ENCODE measurements around the gene TBC1D17.
A peak's percentile ranks its signal among the peaks of the same experiment; 100 is the strongest.

Gene TBC1D17

DNA sequence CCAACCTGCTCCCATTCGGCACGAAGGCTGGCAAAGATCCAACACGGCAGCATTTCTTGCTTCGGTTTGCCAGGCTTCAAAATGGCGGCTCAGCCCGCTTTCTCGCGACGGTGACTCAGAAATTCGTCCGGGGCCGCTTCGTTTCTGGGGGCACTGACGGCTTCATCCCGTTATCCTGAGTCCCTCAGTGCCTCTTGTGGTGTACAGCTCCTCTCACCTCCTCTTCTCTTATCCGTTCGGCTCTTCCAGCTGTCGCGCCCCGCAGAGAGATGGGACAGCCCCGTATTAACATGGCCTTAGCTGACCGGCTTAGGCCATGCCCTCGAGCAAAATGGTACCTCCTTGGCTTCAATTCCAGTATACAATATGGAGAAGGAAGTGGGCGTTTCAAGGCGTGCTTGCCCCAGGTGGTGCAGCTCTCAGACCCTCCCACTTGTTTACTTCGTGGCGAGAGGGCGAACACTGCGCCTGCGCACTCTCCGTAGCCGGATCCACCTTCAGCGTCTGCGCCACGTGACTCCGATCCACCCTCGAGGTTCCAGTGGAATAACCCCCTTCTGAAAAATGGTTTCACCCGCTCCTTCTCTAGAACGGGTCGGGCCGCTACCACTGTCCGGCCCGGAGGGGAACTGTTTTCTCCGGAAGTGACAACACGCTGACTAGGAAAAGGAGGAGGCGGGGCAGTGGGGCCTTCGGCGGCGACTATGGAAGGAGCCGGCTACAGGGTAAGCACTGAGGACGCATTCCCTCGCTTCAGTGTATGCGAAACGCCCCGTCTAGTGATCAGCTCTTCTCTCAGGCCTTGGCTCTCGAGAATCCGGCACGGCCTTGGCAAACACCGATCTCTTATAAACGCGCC, at the start of gene TBC1D17, which contains the start of gene AKT1S1:
Gene TBC1D17, plus strand, starts transcription at position 683 of the 859 bp plus-strand sequence. Its CDS starts 22 bp downstream, at position 705.
Gene AKT1S1, minus strand, starts transcription at position 336 of the 859 bp plus-strand sequence. CDS start 4,060 bp downstream, outside the sequence.
- peak; percentile 100 for DNase-seq

GRCh38 chr19:49829200-49829599, 48.3 kb upstream of the TBC1D17 start:
- no peak for DNase-seq

- DNase-seq, result no peak
Observed at GRCh38 chr19:49829721-49830120, 47.8 kb upstream of the TBC1D17 start.

DNA sequence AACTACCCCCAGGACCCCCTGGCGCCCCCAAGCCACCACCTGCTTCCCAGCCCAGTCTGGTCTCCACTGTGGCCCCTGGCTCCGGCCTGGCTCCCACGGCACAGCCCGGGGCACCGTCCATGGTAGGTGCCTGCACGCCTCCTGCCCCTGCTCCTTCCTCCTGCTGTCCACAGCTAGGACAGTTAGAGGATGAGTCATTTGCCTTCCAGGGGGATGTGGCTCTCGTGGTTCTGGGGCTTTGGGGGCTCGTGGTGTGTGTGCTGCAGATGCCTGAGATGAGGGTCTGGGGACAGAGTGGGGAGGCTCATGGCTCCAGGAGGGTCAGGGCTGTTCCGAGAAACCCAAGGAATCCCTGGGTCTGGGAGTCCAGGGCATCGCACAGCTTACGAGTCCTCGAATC, 46.7 kb upstream of the TBC1D17 start:
- no peak for DNase-seq

DNA sequence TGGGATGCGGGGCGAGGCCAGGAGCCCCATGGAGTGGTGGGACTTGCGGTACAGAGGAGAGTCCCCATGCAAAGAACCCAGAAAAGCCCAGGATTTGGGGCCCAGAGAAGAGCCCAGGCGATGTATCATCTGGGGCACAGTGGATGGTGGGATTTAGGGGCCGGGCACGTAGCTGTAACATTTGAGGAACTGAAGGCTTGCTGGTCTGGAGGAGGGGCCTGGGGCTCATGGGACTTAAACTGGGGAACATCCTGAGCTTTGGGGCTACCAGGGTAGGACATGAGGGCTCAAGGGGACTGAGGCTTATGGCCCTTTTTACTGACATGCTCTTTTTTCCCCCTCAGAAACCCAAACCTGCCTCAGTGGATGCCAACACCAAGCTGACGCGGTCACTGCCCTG, 45.9 kb upstream of the TBC1D17 start:
- DNase-seq, result no peak

DNA sequence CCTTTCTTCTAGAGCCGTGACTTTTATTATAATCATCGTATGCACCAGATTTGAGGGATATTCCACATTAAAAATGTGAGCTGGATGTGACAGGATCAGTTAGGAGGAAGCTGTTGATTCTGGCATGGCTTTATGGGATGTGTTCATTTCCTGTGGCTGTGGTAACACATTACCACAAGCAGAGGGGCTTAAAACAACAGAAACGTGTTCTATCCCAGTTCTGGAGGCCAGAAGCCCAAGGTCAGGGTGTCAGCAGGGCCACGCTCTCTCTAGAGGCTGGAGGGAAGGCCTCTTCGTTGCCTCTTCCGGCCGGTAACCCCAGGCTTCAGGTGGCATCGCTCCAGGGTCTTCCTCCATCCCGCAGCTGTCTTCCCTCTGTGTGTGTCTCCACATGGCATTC, 44.9 kb upstream of the TBC1D17 start:
- DNase-seq, result no peak

DNA sequence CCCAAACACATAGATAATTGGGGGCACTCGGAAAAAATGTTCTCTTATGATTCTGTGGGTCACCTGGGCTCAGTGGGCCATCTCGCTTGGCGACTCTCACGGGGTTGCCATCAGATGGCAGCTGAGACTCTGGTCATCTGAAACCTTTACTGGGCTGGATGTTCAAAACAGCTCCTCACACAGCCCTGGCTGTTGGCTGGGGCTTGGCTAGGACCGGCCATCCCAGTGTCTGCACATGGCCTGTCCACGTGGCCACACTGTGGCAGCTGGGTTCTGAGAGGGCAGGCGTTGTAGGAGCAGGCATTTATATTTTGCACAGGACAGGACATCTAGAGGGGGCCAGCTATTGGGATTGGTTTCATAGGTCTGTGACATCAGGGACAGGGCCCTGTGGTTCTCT, 43.9 kb upstream of the TBC1D17 start:
- no peak for DNase-seq

- DNase-seq, result no peak
Observed at GRCh38 chr19:49835562-49835961, 41.9 kb upstream of the TBC1D17 start.

DNA sequence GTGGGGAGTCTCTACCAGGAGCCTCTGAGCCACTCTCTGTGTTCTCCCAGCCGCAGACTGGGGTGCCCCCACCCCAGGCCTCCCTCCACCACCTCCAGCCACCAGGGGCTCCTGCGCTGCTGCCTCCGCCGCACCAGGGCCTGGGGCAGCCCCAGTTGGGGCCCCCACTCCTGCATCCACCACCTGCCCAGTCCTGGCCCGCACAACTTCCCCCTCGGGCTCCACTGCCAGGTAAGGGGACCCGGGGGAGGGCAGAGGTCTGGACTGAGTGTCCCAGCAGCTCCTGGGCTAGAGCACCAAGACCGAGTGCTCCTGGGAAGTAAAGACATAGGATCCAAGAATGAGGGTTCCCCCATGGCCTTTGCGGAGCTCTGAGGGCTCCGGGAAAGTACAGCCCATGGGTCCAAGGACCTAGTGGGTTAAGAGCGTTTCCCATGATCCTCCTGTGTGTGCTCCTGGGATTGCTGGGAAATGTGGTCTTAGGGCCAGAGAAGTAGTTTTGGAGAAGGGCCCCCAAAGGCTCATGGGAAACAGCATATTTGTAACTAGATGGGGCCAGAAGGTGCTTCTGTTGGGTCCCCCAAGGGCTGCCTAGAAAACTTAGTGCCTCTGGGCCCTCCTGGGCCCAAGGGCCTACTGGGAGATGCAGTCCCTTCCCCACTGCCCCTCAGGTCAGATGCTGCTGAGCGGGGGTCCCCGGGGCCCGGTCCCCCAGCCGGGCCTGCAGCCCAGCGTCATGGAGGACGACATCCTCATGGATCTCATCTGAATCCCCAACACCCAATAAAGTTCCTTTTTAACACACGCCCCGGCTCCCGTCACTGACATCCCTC, 41.1 kb upstream of the TBC1D17 start:
- no peak for DNase-seq

GRCh38 chr19:49837009-49837310, 40.5 kb upstream of the TBC1D17 start:
- no peak for DNase-seq

DNA sequence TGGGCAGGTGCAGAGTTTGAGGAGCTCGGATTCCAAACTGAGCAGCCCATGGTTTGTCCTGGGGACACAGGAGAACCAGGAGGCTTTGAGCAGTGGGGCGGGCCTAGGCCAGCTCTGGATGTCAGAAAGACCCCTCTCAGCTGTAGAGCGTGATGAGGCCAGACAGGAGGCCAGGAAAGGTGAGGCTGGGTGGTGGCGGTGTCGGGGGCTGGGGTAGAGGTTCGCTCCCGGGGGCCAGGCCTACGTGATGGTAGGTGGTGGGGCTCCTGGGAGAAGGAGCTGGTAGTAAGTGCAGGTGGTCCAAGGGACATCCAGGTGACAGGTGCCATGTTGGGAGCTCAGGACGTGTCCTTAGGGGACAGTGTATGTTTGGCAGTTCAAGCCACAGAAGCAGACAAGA, 40.1 kb upstream of the TBC1D17 start:
- no peak for DNase-seq

DNA sequence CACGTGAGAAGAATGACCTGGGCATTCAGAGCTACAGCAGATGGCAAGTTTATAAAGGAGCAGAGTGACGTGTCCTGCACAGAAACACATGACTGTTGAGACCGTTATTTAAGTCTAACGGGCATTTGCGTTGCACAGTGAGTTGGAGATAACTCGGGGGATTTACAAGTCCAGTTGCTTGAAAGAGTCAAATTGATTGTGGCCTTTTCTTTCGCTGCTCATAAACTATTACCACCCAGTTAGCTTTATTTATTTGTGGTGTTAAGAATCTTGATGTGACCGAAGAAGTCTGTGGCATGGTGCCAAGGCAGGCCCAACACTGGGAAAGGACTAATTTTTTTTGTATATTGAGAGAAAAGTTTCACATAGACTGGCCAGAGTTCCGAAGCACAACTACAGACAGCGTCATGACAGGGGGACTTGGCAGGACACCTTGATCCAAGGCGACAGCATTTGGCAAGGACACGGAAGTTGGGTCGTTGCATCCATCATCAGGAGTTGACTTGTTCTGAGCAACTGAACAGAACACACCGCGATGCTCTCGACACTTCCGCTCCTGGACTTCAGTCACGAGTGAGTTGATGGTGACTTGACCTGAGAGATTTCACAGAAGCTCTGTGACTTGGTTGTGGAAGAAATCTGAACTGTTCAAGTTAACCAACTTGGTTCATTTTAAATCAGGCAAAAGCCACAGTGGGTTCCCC, 38.5 kb upstream of the TBC1D17 start:
- no peak for DNase-seq

GRCh38 chr19:49839713-49840112, 37.8 kb upstream of the TBC1D17 start:
- no peak for DNase-seq

DNA sequence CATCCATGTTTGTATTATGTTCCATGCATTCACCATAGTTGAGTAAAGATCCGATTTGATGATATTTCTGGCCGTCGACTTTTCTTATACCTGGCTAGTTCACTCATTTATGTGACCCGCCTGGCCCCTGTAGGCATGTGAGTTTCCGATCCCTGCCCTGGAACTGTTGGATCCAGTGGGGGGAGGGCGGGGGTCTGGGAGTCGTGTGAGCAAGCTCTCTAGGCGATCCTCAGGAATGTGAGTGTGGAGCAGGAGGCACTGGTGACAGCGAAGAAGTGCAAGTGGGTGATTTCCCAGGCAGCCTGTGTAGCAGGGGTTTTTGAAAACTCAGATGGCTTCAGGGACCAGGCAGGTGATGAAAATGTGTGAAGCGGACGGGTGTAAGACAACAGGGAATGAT, 37.2 kb upstream of the TBC1D17 start:
- DNase-seq, result no peak

- no peak for DNase-seq
Observed at GRCh38 chr19:49840736-49841249, 36.7 kb upstream of the TBC1D17 start.

DNA sequence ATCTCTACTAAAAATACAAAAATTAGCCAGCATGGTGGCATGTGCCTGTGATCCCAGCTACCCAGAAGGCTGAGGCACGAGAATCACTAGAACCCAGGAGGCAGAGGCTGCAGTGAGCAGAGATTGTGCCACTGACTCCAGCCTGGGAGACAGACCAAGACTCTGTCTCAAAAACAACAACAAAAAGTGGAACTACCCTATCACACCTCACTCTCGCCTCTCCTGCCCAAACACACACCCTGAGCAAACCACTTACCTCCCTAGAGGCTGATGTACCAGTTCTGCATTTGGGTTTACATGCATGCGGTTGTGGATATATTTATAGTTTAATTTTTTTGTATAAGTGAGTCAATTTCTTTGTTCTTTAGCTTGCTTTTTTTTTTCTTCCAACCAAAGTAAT, 34.2 kb upstream of the TBC1D17 start:
- no peak for DNase-seq

DNA sequence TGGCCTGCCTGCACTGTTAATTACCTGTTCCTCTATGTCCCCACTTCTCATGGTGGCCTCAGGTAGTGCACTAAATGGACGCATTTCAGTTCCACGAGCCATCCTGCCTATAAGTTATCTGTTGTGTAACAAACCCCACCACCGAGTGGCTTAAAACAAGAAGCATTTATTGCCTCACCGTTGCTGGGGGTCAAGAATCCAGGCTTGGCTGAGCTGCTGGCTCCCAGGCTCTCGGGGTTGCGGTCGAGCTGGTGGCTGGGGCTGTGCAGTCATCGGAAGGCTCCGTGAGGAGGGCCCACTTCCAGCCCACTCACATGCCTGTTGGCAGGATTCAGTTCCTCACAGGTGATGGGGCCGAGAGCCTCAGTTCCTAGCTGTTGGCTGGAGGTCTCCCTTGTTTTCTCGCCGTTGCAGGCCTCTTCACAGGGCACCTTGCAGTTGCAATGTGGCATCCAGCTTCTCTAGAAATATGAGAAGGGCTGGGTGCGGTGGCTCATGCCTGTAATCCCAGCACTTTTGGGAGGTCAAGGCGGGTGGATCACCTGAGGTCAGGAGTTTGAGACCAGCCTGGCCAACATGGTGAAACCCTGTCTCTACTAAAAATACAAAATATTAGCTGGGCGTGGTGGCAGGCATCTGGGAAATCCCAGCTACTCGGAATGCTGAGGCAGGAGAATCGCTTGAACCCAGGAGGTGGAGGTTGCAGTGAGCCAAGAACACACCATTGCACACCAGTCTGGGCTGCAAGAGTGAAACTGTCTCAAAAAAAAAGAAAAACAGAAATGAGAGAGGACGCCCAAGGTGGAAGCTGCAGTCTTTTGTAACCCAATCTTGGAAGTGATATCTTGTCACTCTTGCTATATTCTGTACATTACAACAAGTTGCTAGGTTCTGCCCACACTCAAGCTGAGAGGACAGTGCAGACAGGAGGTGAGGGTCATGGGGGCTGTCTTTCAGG, 33.1 kb upstream of the TBC1D17 start:
- DNase-seq, result no peak

DNA sequence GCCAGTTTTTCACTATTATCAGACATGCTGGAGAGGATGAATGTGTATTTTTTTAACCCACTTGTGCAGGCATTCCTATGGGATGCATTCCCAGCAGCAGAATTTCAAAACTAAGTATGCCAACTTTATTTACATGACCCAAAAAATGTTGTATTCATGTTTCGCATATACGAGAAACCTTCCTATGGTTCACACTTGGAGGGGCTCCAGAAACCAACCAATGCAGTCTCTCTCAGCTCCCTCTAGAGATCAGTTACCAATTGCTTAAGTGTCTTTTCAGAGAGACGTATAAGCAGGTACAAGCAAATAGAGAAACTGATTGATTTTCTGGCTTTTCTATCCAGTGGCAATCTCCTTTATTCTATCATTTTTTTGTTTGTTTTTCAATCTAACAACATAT, 32.1 kb upstream of the TBC1D17 start:
- no peak for DNase-seq

DNA sequence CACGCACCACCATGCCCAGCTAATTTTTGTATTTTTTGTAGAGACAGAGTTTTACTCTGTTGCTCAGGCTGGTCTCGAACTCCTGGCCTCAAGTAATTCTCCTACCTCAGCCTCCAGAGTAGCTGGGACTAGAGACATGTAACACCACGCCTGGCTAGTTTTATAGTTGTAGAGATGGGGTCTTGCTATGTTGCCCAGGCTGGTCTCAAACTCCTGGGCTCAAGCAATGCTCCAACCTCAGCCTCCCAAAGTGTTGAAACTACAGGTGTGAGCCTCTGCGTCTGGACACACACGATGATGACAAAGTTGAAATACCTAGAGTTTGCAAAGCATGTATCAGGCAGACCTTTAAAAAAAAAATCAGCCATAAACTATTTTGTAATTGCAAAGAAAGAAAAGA, 31.1 kb upstream of the TBC1D17 start:
- DNase-seq, result no peak

DNA sequence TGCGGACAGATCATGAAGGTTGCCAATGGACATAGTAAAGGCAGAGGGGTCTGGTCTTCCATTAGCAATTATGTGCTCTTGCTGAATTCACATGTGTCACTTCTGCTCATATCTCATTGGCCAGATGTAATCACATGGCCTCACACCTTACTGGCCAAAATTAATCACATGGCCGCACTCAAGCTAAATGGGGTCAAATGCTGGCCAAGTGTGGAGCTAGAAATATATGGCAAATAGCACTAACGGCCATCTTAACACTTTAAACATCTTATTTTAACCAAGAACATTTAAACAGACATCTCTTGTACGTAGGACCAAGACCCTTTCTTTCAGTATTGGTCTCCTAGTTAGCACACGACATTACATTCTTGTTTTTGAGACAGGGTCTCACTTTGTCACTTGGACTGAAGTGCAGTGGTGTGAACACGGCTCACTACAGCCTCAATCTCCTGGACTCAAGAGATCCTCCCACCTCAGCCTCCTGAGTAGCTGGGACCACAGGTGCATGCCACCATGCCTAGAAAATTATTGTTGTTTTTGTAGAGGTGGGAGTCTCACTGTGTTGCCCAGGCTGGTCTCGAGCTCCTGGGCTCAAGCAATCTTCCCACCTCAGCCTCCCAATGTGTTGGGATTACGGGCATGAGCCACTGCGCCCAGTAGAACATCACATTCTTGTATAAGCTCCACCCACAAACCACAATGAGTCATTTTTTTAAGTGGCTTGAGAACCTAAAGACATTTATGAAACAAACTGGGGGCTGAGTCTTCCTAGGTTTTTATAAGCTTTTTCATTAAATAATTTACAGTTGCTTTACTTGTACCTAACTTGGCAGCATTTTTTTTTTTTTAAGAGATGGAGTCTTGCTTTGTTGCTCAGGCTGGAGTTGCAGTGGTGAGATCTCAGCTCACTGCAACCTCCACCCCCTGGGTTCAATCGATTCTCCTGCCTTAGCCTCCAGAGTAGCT, 29.5 kb upstream of the TBC1D17 start:
- DNase-seq, result no peak

DNA sequence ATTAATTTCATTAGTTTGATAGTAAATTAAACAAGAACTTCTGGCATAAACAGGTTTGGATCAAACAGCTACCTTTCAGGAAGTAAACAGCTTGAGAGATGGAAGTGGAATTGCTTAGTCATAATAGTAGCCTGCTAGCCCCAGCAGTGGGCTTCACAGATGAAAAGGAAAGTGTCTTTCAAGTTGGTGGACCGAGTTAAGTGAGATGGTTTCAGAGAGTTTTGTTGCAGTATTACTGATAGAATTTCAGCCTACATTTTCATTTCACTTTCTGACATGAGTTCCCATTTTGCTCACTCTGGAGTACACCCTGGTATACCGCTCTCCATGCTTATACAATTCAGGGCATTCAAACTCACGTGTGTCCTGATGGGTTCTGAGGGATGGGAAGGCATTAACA, 28.6 kb upstream of the TBC1D17 start:
- no peak for DNase-seq

All from midbrain (tissue), 1 donor.